Measurements from ENCODE around the gene EFNA4. TPM values are rescaled to one million over a fixed set of nuclear protein-coding genes. Genes with fewer than 3 reads are reported as not detected.

Gene EFNA4
- total RNA-seq, 1 donor from 2014 or later: 46.8 TPM

- peak within 1 kb of the TSS; percentile 30 for H3K27ac Mint-ChIP-seq
- no peaks in the 10 kb centered on the region for H3K36me3 Mint-ChIP-seq (ENCODE audit: insufficient read depth)
- peaks cover under 1% of the 10 kb centered on the region for H3K4me1 Mint-ChIP-seq (ENCODE audit: low read depth)
- no peak for DNase-seq (ENCODE audit: low spot score, unreplicated experiment)
- peaks cover 19% of the 10 kb centered on the region for H3K27me3 Mint-ChIP-seq
- no peaks in the 10 kb centered on the region for H3K9me3 Mint-ChIP-seq (ENCODE audit: low read depth)
- no peak for TF ChIP-seq CTCF (IDR thresholded peaks at IDR 0.05; ENCODE audit: unreplicated experiment)
- no peak within 1 kb of the TSS for H3K4me3 Mint-ChIP-seq (ENCODE audit: low read depth)
These were observed 30.0 kb upstream of the EFNA4 start, which contains the start of the genes DCST1 and DCST2 for GRCh38 chr1:155033524-155033923. Gene DCST1, plus strand, starts transcription at chr1:155033824. Its CDS starts 213 bp downstream, at chr1:155034037. Gene DCST2, minus strand, starts transcription at chr1:155033781. Its CDS starts 80 bp downstream, at chr1:155033701.

DNA sequence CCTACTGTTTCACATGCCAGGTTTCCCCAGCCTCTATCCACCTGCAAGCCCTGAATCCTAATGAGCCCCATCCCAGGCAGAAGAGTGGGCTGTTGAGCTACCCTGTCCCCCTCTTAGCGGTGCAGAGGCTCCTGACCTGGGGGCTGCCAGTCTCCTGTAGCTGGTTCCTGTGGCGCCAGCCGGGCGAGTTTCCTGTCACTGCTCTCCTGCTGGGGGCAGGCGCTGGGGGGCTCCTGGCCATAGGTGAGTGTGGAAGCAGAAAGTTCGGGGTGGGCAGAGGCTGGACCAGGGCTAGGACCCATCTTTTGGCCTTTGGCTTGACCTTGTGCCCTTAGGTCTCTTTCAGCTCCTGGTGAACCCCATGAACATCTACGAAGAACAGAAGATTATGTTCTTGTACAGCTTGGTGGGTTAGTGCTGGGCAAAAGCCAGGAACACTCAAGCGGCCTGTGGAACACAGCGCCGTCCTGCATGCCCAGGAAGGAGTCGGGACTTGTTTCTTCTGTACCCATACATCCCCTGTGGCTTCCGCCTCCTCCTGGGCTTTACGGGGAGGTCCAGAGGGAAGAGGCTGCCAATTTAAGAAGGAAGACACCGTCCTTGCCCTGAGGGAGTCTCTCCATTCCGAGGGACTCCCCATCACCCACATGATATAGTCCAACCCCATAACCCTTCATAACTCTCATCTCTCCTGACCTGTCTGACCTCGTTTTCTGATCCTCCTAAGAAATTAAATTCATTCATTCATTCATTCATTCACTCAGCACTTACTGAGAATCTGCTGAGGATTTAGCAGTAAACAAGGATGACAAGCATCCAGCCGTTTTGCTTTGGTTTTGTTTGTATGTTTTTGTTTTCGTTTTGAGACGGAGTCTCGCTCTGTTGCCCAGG, 29.0 kb upstream of the EFNA4 start:
- H3K27ac Mint-ChIP-seq: peak overlapping the region; percentile 30
- H3K9me3 Mint-ChIP-seq (ENCODE audit: low read depth): no peaks in the 10 kb centered on the region
- TF ChIP-seq CTCF (IDR thresholded peaks at IDR 0.05; ENCODE audit: unreplicated experiment): no peak
- H3K27me3 Mint-ChIP-seq: peaks cover 16% of the 10 kb centered on the region
- no peak for DNase-seq (ENCODE audit: low spot score, unreplicated experiment)
- no peaks in the 10 kb centered on the region for H3K36me3 Mint-ChIP-seq (ENCODE audit: insufficient read depth)
- peaks cover 3% of the 10 kb centered on the region for H3K4me1 Mint-ChIP-seq (ENCODE audit: low read depth)
- no peak overlapping the region for H3K4me3 Mint-ChIP-seq (ENCODE audit: low read depth)

- H3K9me3 Mint-ChIP-seq (ENCODE audit: low read depth): no peaks in the 10 kb centered on the region
- DNase-seq (ENCODE audit: low spot score, unreplicated experiment): no peak
- H3K4me1 Mint-ChIP-seq (ENCODE audit: low read depth): peaks cover 3% of the 10 kb centered on the region
- H3K36me3 Mint-ChIP-seq (ENCODE audit: insufficient read depth): no peaks in the 10 kb centered on the region
- no peak overlapping the region for H3K27ac Mint-ChIP-seq
- H3K4me3 Mint-ChIP-seq (ENCODE audit: low read depth): no peak overlapping the region
- H3K27me3 Mint-ChIP-seq: peaks cover 18% of the 10 kb centered on the region
- TF ChIP-seq CTCF (IDR thresholded peaks at IDR 0.05; ENCODE audit: unreplicated experiment): no peak
These were observed 27.6 kb upstream of the EFNA4 start for GRCh38 chr1:155035936-155036335.

- peaks cover 3% of the 10 kb centered on the region for H3K4me1 Mint-ChIP-seq (ENCODE audit: low read depth)
- TF ChIP-seq CTCF (IDR thresholded peaks at IDR 0.05; ENCODE audit: unreplicated experiment): no peak
- no peaks in the 10 kb centered on the region for H3K9me3 Mint-ChIP-seq (ENCODE audit: low read depth)
- DNase-seq (ENCODE audit: low spot score, unreplicated experiment): no peak
- no peak overlapping the region for H3K4me3 Mint-ChIP-seq (ENCODE audit: low read depth)
- H3K27me3 Mint-ChIP-seq: peaks cover 19% of the 10 kb centered on the region
- no peak overlapping the region for H3K27ac Mint-ChIP-seq
- no peaks in the 10 kb centered on the region for H3K36me3 Mint-ChIP-seq (ENCODE audit: insufficient read depth)
These were observed 26.5 kb upstream of the EFNA4 start for GRCh38 chr1:155037043-155037442.

DNA sequence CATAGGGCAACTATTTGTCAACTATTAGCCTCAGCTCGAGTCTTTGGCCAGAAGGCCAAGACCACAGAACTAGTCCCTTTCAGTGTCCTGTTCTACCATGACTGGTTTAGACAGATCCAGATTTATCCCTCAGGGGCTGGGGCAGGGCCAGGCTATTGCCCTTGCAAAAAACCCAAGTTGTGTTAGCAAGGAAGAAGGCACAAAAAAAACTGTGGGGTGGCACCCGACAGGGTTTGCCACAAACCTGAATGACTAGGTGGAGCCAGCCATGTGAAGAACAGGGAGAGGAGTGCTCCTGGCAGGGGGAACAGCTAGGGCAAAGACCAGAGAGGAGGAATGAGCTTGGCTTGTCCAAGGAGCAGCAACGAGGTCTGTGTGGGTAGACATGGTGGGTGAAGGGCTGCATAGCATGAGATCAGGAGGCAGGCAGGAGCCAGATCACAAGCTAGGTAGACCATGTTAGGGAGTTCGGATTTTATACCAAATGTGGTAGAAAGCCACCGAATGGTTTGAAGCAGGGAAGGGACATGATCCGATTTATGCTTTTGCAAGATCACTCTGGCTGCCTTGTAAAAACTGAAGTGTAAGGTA, 25.6 kb upstream of the EFNA4 start:
- no peaks in the 10 kb centered on the region for H3K9me3 Mint-ChIP-seq (ENCODE audit: low read depth)
- H3K27ac Mint-ChIP-seq: no peak overlapping the region
- DNase-seq (ENCODE audit: low spot score, unreplicated experiment): no peak
- no peaks in the 10 kb centered on the region for H3K36me3 Mint-ChIP-seq (ENCODE audit: insufficient read depth)
- no peak for TF ChIP-seq CTCF (IDR thresholded peaks at IDR 0.05; ENCODE audit: unreplicated experiment)
- H3K4me3 Mint-ChIP-seq (ENCODE audit: low read depth): no peak overlapping the region
- peaks cover 3% of the 10 kb centered on the region for H3K4me1 Mint-ChIP-seq (ENCODE audit: low read depth)
- peaks cover 23% of the 10 kb centered on the region for H3K27me3 Mint-ChIP-seq
